ENCODE results near the gene CCNH.

Gene CCNH

GRCh38 chr5:87390075-87390474 is 22.7 kb downstream of the CCNH start:
- DNase-seq (ENCODE audit: low read depth), result no peak
- Histone ChIP-seq H3K9ac (ENCODE audit: low read length) (no peak overlapping the region), H3K9me3 (ENCODE audit: control insufficient read depth, low read length) (no peaks in the 10 kb centered on the region), H3K36me3 (ENCODE audit: control insufficient read depth, insufficient read depth, low read length, severe bottlenecking) (peaks cover 89% of the 10 kb centered on the region), H3K4me3 (ENCODE audit: low read length) (no peak overlapping the region), H3K27me3 (replicated peaks; ENCODE audit: control insufficient read depth, insufficient read depth, low read length) (no peaks in the 10 kb centered on the region), H3K4me1 (ENCODE audit: control insufficient read depth, insufficient read depth, low read length) (peaks cover 57% of the 10 kb centered on the region)

- Histone ChIP-seq H3K9ac (ENCODE audit: low read length) (no peak overlapping the region), H3K9me3 (ENCODE audit: control insufficient read depth, low read length) (no peaks in the 10 kb centered on the region), H3K27me3 (replicated peaks; ENCODE audit: control insufficient read depth, insufficient read depth, low read length) (no peaks in the 10 kb centered on the region), H3K4me3 (ENCODE audit: low read length) (no peak overlapping the region), H3K36me3 (ENCODE audit: control insufficient read depth, insufficient read depth, low read length, severe bottlenecking) (peaks cover 89% of the 10 kb centered on the region), H3K4me1 (ENCODE audit: control insufficient read depth, insufficient read depth, low read length) (peaks cover 51% of the 10 kb centered on the region)
- DNase-seq (ENCODE audit: low read depth), result no peak
Measured at GRCh38 chr5:87389296-87390034, 23.3 kb downstream of the CCNH start.

GRCh38 chr5:87388129-87388528 is 24.6 kb downstream of the CCNH start:
- H3K9ac ChIP-seq (ENCODE audit: low read length), result no peak overlapping the region
- no peak overlapping the region for H3K4me3 ChIP-seq (ENCODE audit: low read length)
- H3K9me3 ChIP-seq (ENCODE audit: control insufficient read depth, low read length), result no peaks in the 10 kb centered on the region
- no peaks in the 10 kb centered on the region for H3K27me3 ChIP-seq (replicated peaks; ENCODE audit: control insufficient read depth, insufficient read depth, low read length)
- DNase-seq (ENCODE audit: low read depth), result no peak
- peaks cover 41% of the 10 kb centered on the region for H3K4me1 ChIP-seq (ENCODE audit: control insufficient read depth, insufficient read depth, low read length)
- H3K36me3 ChIP-seq (ENCODE audit: control insufficient read depth, insufficient read depth, low read length, severe bottlenecking), result peaks cover 97% of the 10 kb centered on the region

GRCh38 chr5:87385802-87386201 is 26.9 kb downstream of the CCNH start:
- no peaks in the 10 kb centered on the region for H3K27me3 ChIP-seq (replicated peaks; ENCODE audit: control insufficient read depth, insufficient read depth, low read length)
- H3K4me3 ChIP-seq (ENCODE audit: low read length), result no peak overlapping the region
- H3K36me3 ChIP-seq (ENCODE audit: control insufficient read depth, insufficient read depth, low read length, severe bottlenecking), result peaks cover 95% of the 10 kb centered on the region
- no peaks in the 10 kb centered on the region for H3K9me3 ChIP-seq (ENCODE audit: control insufficient read depth, low read length)
- no peak for DNase-seq (ENCODE audit: low read depth)
- no peak overlapping the region for H3K9ac ChIP-seq (ENCODE audit: low read length)
- peaks cover 29% of the 10 kb centered on the region for H3K4me1 ChIP-seq (ENCODE audit: control insufficient read depth, insufficient read depth, low read length)

GRCh38 chr5:87383216-87383615 is 29.5 kb downstream of the CCNH start:
- H3K9me3 ChIP-seq (ENCODE audit: control insufficient read depth, low read length), result no peaks in the 10 kb centered on the region
- no peak overlapping the region for H3K4me3 ChIP-seq (ENCODE audit: low read length)
- H3K36me3 ChIP-seq (ENCODE audit: control insufficient read depth, insufficient read depth, low read length, severe bottlenecking), result peaks cover 95% of the 10 kb centered on the region
- peak; percentile 70 for DNase-seq (ENCODE audit: low read depth)
- peaks cover 29% of the 10 kb centered on the region for H3K4me1 ChIP-seq (ENCODE audit: control insufficient read depth, insufficient read depth, low read length)
- H3K27me3 ChIP-seq (replicated peaks; ENCODE audit: control insufficient read depth, insufficient read depth, low read length), result no peaks in the 10 kb centered on the region
- H3K9ac ChIP-seq (ENCODE audit: low read length), result no peak overlapping the region

GRCh38 chr5:87382224-87382623 is 30.5 kb downstream of the CCNH start:
- H3K4me3 ChIP-seq (ENCODE audit: low read length), result no peak overlapping the region
- H3K9ac ChIP-seq (ENCODE audit: low read length), result no peak overlapping the region
- H3K4me1 ChIP-seq (ENCODE audit: control insufficient read depth, insufficient read depth, low read length), result peaks cover 23% of the 10 kb centered on the region
- peaks cover 95% of the 10 kb centered on the region for H3K36me3 ChIP-seq (ENCODE audit: control insufficient read depth, insufficient read depth, low read length, severe bottlenecking)
- no peaks in the 10 kb centered on the region for H3K9me3 ChIP-seq (ENCODE audit: control insufficient read depth, low read length)
- no peaks in the 10 kb centered on the region for H3K27me3 ChIP-seq (replicated peaks; ENCODE audit: control insufficient read depth, insufficient read depth, low read length)
- DNase-seq (ENCODE audit: low read depth), result no peak

- H3K27me3 ChIP-seq (replicated peaks; ENCODE audit: control insufficient read depth, insufficient read depth, low read length), result no peaks in the 10 kb centered on the region
- H3K36me3 ChIP-seq (ENCODE audit: control insufficient read depth, insufficient read depth, low read length, severe bottlenecking), result peaks cover 88% of the 10 kb centered on the region
- DNase-seq (ENCODE audit: low read depth), result no peak
- H3K9me3 ChIP-seq (ENCODE audit: control insufficient read depth, low read length), result no peaks in the 10 kb centered on the region
- H3K4me3 ChIP-seq (ENCODE audit: low read length), result no peak overlapping the region
- no peaks in the 10 kb centered on the region for H3K4me1 ChIP-seq (ENCODE audit: control insufficient read depth, insufficient read depth, low read length)
- no peak overlapping the region for H3K9ac ChIP-seq (ENCODE audit: low read length)
Measured at GRCh38 chr5:87372705-87373104, 40.0 kb downstream of the CCNH start.

GRCh38 chr5:87369431-87369830 is 43.3 kb downstream of the CCNH start:
- no peak for DNase-seq (ENCODE audit: low read depth)
- H3K4me3 ChIP-seq (ENCODE audit: low read length), result no peak overlapping the region
- H3K4me1 ChIP-seq (ENCODE audit: control insufficient read depth, insufficient read depth, low read length), result no peaks in the 10 kb centered on the region
- H3K36me3 ChIP-seq (ENCODE audit: control insufficient read depth, insufficient read depth, low read length, severe bottlenecking), result peaks cover 90% of the 10 kb centered on the region
- no peak overlapping the region for H3K9ac ChIP-seq (ENCODE audit: low read length)
- no peaks in the 10 kb centered on the region for H3K9me3 ChIP-seq (ENCODE audit: control insufficient read depth, low read length)
- no peaks in the 10 kb centered on the region for H3K27me3 ChIP-seq (replicated peaks; ENCODE audit: control insufficient read depth, insufficient read depth, low read length)

- H3K9me3 ChIP-seq (ENCODE audit: control insufficient read depth, low read length), result no peaks in the 10 kb centered on the region
- H3K36me3 ChIP-seq (ENCODE audit: control insufficient read depth, insufficient read depth, low read length, severe bottlenecking), result peaks cover 93% of the 10 kb centered on the region
- H3K9ac ChIP-seq (ENCODE audit: low read length), result no peak overlapping the region
- H3K4me3 ChIP-seq (ENCODE audit: low read length), result no peak overlapping the region
- H3K4me1 ChIP-seq (ENCODE audit: control insufficient read depth, insufficient read depth, low read length), result peaks cover 4% of the 10 kb centered on the region
- no peak for DNase-seq (ENCODE audit: low read depth)
- H3K27me3 ChIP-seq (replicated peaks; ENCODE audit: control insufficient read depth, insufficient read depth, low read length), result no peaks in the 10 kb centered on the region
Measured at GRCh38 chr5:87368601-87369000, 44.1 kb downstream of the CCNH start.

- H3K36me3 ChIP-seq (ENCODE audit: control insufficient read depth, insufficient read depth, low read length, severe bottlenecking), result peaks cover 90% of the 10 kb centered on the region
- no peak overlapping the region for H3K9ac ChIP-seq (ENCODE audit: low read length)
- H3K4me1 ChIP-seq (ENCODE audit: control insufficient read depth, insufficient read depth, low read length), result peaks cover 17% of the 10 kb centered on the region
- no peak for DNase-seq (ENCODE audit: low read depth)
- H3K4me3 ChIP-seq (ENCODE audit: low read length), result no peak overlapping the region
- H3K27me3 ChIP-seq (replicated peaks; ENCODE audit: control insufficient read depth, insufficient read depth, low read length), result no peaks in the 10 kb centered on the region
- no peaks in the 10 kb centered on the region for H3K9me3 ChIP-seq (ENCODE audit: control insufficient read depth, low read length)
Measured at GRCh38 chr5:87367243-87367642, 45.5 kb downstream of the CCNH start.

- peaks cover 42% of the 10 kb centered on the region for H3K4me1 ChIP-seq (ENCODE audit: control insufficient read depth, insufficient read depth, low read length)
- peak overlapping the region; percentile 42 for H3K9ac ChIP-seq (ENCODE audit: low read length)
- H3K9me3 ChIP-seq (ENCODE audit: control insufficient read depth, low read length), result no peaks in the 10 kb centered on the region
- H3K36me3 ChIP-seq (ENCODE audit: control insufficient read depth, insufficient read depth, low read length, severe bottlenecking), result peaks cover 55% of the 10 kb centered on the region
- H3K27me3 ChIP-seq (replicated peaks; ENCODE audit: control insufficient read depth, insufficient read depth, low read length), result no peaks in the 10 kb centered on the region
- peak; percentile 72 for DNase-seq (ENCODE audit: low read depth)
- H3K4me3 ChIP-seq (ENCODE audit: low read length), result peak overlapping the region; percentile 25
Measured at GRCh38 chr5:87361536-87362213, 51.1 kb downstream of the CCNH start.

Data from adipocyte (in vitro differentiated cells).